Spleen (tissue), 11 donors: ENCODE results near the gene PAK4. TPM values are rescaled to one million over a fixed set of nuclear protein-coding genes. Genes with fewer than 3 reads are reported as not detected.

Experiments
- DNase-seq: peaks from one replicate; pipeline ENCODE4 v3.0.0-alpha.2; 2020
- H3K27ac ChIP-seq, 8 donors: fragments of 200-600 bp; sonication (generic) in 7 of 8; 1 replicate in 4 of 8; 2 replicates in 4 of 8; pipeline versions ENCODE4 v1.5.0 to v1.8.0; 2016 to 2021; ENCODE audit warnings: inconsistent platforms in 4 of 8, mild to moderate bottlenecking in 4 of 8, moderate library complexity in 1 of 8
- H3K27me3 ChIP-seq, 7 donors: fragments of 200-600 bp; sonication (generic) in 6 of 7; replicated peaks in 1 of 7; 1 replicate in 4 of 7; 2 replicates in 3 of 7; pipeline versions ENCODE4 v1.5.0 to v1.8.0; 2016 to 2021; ENCODE audit warnings: inconsistent platforms in 3 of 7, mild to moderate bottlenecking in 1 of 7
- H3K36me3 ChIP-seq, 6 donors: fragments of 200-600 bp; sonication (generic) in 5 of 6; 1 replicate in 4 of 6; 2 replicates in 2 of 6; pipeline versions ENCODE4 v1.5.0 to v1.8.0; 2016 to 2021; ENCODE audit warnings: inconsistent platforms in 2 of 6
- H3K4me1 ChIP-seq, 6 donors: fragments of 200-600 bp; sonication (generic) in 5 of 6; 1 replicate in 3 of 6; 2 replicates in 3 of 6; pipeline versions ENCODE4 v1.5.0 to v1.8.0; 2016 to 2021; ENCODE audit warnings: inconsistent platforms in 3 of 6
- H3K4me3 ChIP-seq, 8 donors: fragments of 200-600 bp; sonication (generic) in 7 of 8; 1 replicate in 4 of 8; 2 replicates in 4 of 8; pipeline versions ENCODE4 v1.5.0 to v1.8.0; 2016 to 2021; ENCODE audit warnings: inconsistent platforms in 4 of 8, mild to moderate bottlenecking in 4 of 8, moderate library complexity in 2 of 8
- H3K9me3 ChIP-seq, 8 donors: fragments of 200-600 bp; sonication (generic) in 7 of 8; 1 replicate in 4 of 8; 2 replicates in 4 of 8; pipeline versions ENCODE4 v1.5.0 to v1.8.0; 2016 to 2021; ENCODE audit warnings: inconsistent platforms in 4 of 8
- CTCF ChIP-seq, 11 experiments: fragments of 200-600 bp in 7 of 11; fragments of 450-650 bp in 4 of 11; sonication (generic) in 4 of 11; IDR thresholded peaks in 8 of 11; conservative IDR thresholded peaks in 3 of 11; 1 replicate in 7 of 11; 2 replicates in 4 of 11; pipeline versions ENCODE4 v1.4.0 to v1.8.0; 2016 to 2021; ENCODE audit warnings: antibody characterized with exemption in 11 of 11, inconsistent platforms in 4 of 11, mild to moderate bottlenecking in 1 of 11
- POLR2A ChIP-seq, 3 donors: fragments of 450-650 bp; IDR thresholded peaks; one replicate each; pipeline ENCODE4 v1.5.1; 2017; ENCODE audit warnings: antibody characterized with exemption in 3 of 3, mild to moderate bottlenecking in 1 of 3
- POLR2AphosphoS5 ChIP-seq, 3 donors: sonication (generic); formaldehyde crosslinking; IDR thresholded peaks; one replicate each; pipeline ENCODE4 v1.5.1; 2017; ENCODE audit warnings: antibody characterized with exemption in 3 of 3
- WGBS, 5 donors: extraction: QIAGEN DNeasy Blood & Tissue Kit in 3 of 5; methylation state at CpG; one replicate each; pipeline versions ENCODE4 v1.1.5 to v1.1.7; 2013 to 2018; 5-methylcytosine and 5-hydroxymethylcytosine counted together
- intact Hi-C: fragments of 100-400 bp; cut with DNase I; formaldehyde crosslinking; loops from one replicate; pipeline ENCODE4 v1.15.0; 2023; ENCODE audit warnings: low total_unique reads
- polyA plus RNA-seq, 3 donors: library from polyadenylated mRNA; stranded (reverse); fragments of 200-250 nt; gene quantifications; one replicate each; pipeline ENCODE4 v1.2.1, GENCODE V29; 2013
- total RNA-seq, 7 donors: library from RNA; depleted of rRNA in 3 of 7; stranded (reverse); fragments of >200 nt in 3 of 7; fragmentation: NEBNext Ultra II Directional in 4 of 7; extraction: Animal tissue kit (Norgen Biotek cat#: 25700) in 4 of 7; gene quantifications; one replicate each; pipeline versions ENCODE4 v1.1.0 to v1.2.1, GENCODE V29; 2016 to 2021
- donor health status: healthy with polysubstance abuse.
- donor health status: DM: no; HTN: no; CAD: no; lungs with moderate emphysema.
- donor health status: DM: no; HTN: no; CAD: no.
- donor health status: Bipolar disorder and iron deficiency.
- donor health status: healthy.
- donor health status: DM: no; HTN: no; CAD: no.
- donor health status: DM: yes; HTN: yes; CAD: no.

The PAK4 gene
- total and polyA plus RNA-seq, 10 donors: 5.2 to 27.8 (median 14.7) TPM

- peaks cover 4 to 28% (median 11%) of the 10 kb centered on the region in 6 donors for H3K4me1 ChIP-seq
- H3K27me3 ChIP-seq: peaks cover 0 to 80% (median 50%) of the 10 kb centered on the region in 7 donors
- H3K36me3 ChIP-seq: no peaks in the 10 kb centered on the region
- no peak for DNase-seq
- no peaks in the 10 kb centered on the region for H3K9me3 ChIP-seq
- 18 to 27% (median 22%) methylated on average over 3 to 7 of the region's 7 CpGs for WGBS, 5 donors
- H3K4me3 ChIP-seq: no peak overlapping the region
- intact Hi-C loops: no loop called here
- TF ChIP-seq CTCF (IDR thresholded peaks at IDR 0.05 in 8 of 11, conservative IDR thresholded peaks at IDR 0.05 in 3 of 11): no peak
- no peak for TF ChIP-seq POLR2AphosphoS5 (IDR thresholded peaks at IDR 0.05)
- TF ChIP-seq POLR2A (IDR thresholded peaks at IDR 0.05): no peak
- no peak overlapping the region for H3K27ac ChIP-seq
Measured at GRCh38 chr19:39196320-39196719, 70.7 kb downstream of the PAK4 start.

- Histone ChIP-seq H3K27ac (no peak within 1 kb of the TSS), H3K36me3 (no peaks in the 10 kb centered on the region), H3K4me1 (peaks cover 4 to 28% (median 11%) of the 10 kb centered on the region in 6 donors), H3K4me3 (peak within 1 kb of the TSS in 3 of 8 donors; percentile 2 to 50 (median 10)), H3K9me3 (no peaks in the 10 kb centered on the region), H3K27me3 (peaks cover 0 to 87% (median 57%) of the 10 kb centered on the region in 7 donors)
- no peak for TF ChIP-seq POLR2A (IDR thresholded peaks at IDR 0.05)
- DNase-seq: no peak
- intact Hi-C loops: no loop called here
- 1 to 4% (median 2%) methylated on average over 23 to 51 of the region's 51 CpGs for WGBS, 5 donors
Measured at GRCh38 chr19:39196860-39197562, 71.4 kb downstream of the PAK4 start, which contains the start of gene NCCRP1. Gene NCCRP1, plus strand, starts transcription at chr19:39196964. Its CDS starts 19 bp downstream, at chr19:39196983.

- Histone ChIP-seq H3K4me1 (peaks cover 4 to 28% (median 11%) of the 10 kb centered on the region in 6 donors), H3K27ac (no peak overlapping the region), H3K36me3 (no peaks in the 10 kb centered on the region), H3K9me3 (no peaks in the 10 kb centered on the region), H3K4me3 (no peak overlapping the region), H3K27me3 (peaks cover 0 to 94% (median 65%) of the 10 kb centered on the region in 7 donors)
- intact Hi-C loops: no loop called here
- TF ChIP-seq POLR2AphosphoS5 (IDR thresholded peaks at IDR 0.05) (no peak), CTCF (IDR thresholded peaks at IDR 0.05 in 8 of 11, conservative IDR thresholded peaks at IDR 0.05 in 3 of 11) (no peak), POLR2A (IDR thresholded peaks at IDR 0.05) (no peak)
- no peak for DNase-seq
- WGBS, 5 donors: 57 to 63% (median 60%) methylated on average over 5 of the region's 5 CpGs
Measured at GRCh38 chr19:39197808-39198207, 72.2 kb downstream of the PAK4 start.

GRCh38 chr19:39199025-39199424 lies 73.4 kb downstream of the PAK4 start:
- TF ChIP-seq POLR2AphosphoS5 (IDR thresholded peaks at IDR 0.05) (peak in 1 of 3 donors; percentile 8), CTCF (IDR thresholded peaks at IDR 0.05 in 8 of 11, conservative IDR thresholded peaks at IDR 0.05 in 3 of 11) (no peak)
- no peak for DNase-seq
- H3K27ac ChIP-seq: no peak overlapping the region
- no peak overlapping the region for H3K4me3 ChIP-seq
- 43 to 61% (median 50%) methylated on average over 7 to 11 of the region's 11 CpGs for WGBS, 5 donors
- H3K4me1 ChIP-seq: peaks cover 4 to 31% (median 11%) of the 10 kb centered on the region in 6 donors
- peaks cover 0 to 100% (median 77%) of the 10 kb centered on the region in 7 donors for H3K27me3 ChIP-seq
- no peaks in the 10 kb centered on the region for H3K36me3 ChIP-seq
- intact Hi-C loops: no loop called here
- no peaks in the 10 kb centered on the region for H3K9me3 ChIP-seq
